ENCODE results near the gene CDC20B.
"Not testable (repeated sequence)": the region's sequence is repeated elsewhere in the genome, so short reads cannot be mapped to it uniquely, and the experiment has no call there.

CDC20B gene

GRCh38 chr5:55104946-55105701, 67.9 kb downstream of the CDC20B start:
- DNase-seq (ENCODE audit: low spot score), result no peak
- FAIRE-seq, result no peak

GRCh38 chr5:55104036-55104772, 68.8 kb downstream of the CDC20B start:
- FAIRE-seq, result no peak
- DNase-seq (ENCODE audit: low spot score), result no peak

- no peak for DNase-seq (ENCODE audit: low spot score)
- no peak for FAIRE-seq
Observed at GRCh38 chr5:55102348-55102747, 70.6 kb downstream of the CDC20B start, which contains the start of gene GZMA. TSS of gene GZMA (plus strand) at chr5:55102646. CDS start at chr5:55102683, 37 bp downstream.

- no peak for FAIRE-seq
Observed at GRCh38 chr5:55101556-55102276, 71.3 kb downstream of the CDC20B start.

GRCh38 chr5:55101148-55101547, 71.8 kb downstream of the CDC20B start:
- FAIRE-seq; DNase-seq (ENCODE audit: low spot score): not testable (repeated sequence)

More at GRCh38 chr5:55101556-55102276, 71.3 kb downstream of the CDC20B start:
- no peak for DNase-seq (ENCODE audit: low spot score)

- DNase-seq (ENCODE audit: low spot score) (no peak), FAIRE-seq (no peak)
Observed at GRCh38 chr5:55096861-55097260, 76.1 kb downstream of the CDC20B start.

- peak; percentile 27 for FAIRE-seq
- no peak for DNase-seq (ENCODE audit: low spot score)
Observed at GRCh38 chr5:55096182-55096581, 76.8 kb downstream of the CDC20B start.

GRCh38 chr5:55091011-55091410, 82.0 kb downstream of the CDC20B start:
- not testable (repeated sequence) for FAIRE-seq

GRCh38 chr5:55089301-55089700, 83.7 kb downstream of the CDC20B start:
- FAIRE-seq; DNase-seq (ENCODE audit: low spot score): not testable (repeated sequence)

More at GRCh38 chr5:55091011-55091410, 82.0 kb downstream of the CDC20B start:
- not testable (repeated sequence) for DNase-seq (ENCODE audit: low spot score)

- no peak for FAIRE-seq
Observed at GRCh38 chr5:55081541-55081940, 91.4 kb downstream of the CDC20B start.

GRCh38 chr5:55073211-55073610, 99.8 kb downstream of the CDC20B start:
- FAIRE-seq, result no peak
- no peak for DNase-seq (ENCODE audit: low spot score)

More at GRCh38 chr5:55081541-55081940, 91.4 kb downstream of the CDC20B start:
- DNase-seq (ENCODE audit: low spot score), result no peak

GRCh38 chr5:55072666-55073065, 100.3 kb downstream of the CDC20B start:
- DNase-seq (ENCODE audit: low spot score) (no peak), FAIRE-seq (no peak)

GRCh38 chr5:55071413-55071812, 101.6 kb downstream of the CDC20B start:
- DNase-seq (ENCODE audit: low spot score) (no peak), FAIRE-seq (no peak)

GRCh38 chr5:55070968-55071367, 102.0 kb downstream of the CDC20B start:
- FAIRE-seq (no peak), DNase-seq (ENCODE audit: low spot score) (no peak)

- no peak for DNase-seq (ENCODE audit: low spot score)
- no peak for FAIRE-seq
Observed at GRCh38 chr5:55066277-55066676, 106.7 kb downstream of the CDC20B start.

GRCh38 chr5:55064523-55064922, 108.5 kb downstream of the CDC20B start:
- DNase-seq (ENCODE audit: low spot score), result no peak
- no peak for FAIRE-seq

- FAIRE-seq, result no peak
- no peak for DNase-seq (ENCODE audit: low spot score)
Observed at GRCh38 chr5:55063899-55064298, 109.1 kb downstream of the CDC20B start.

GRCh38 chr5:55063220-55063863, 109.6 kb downstream of the CDC20B start:
- peak; percentile 35 for FAIRE-seq
- no peak for DNase-seq (ENCODE audit: low spot score)

Data from urothelium cell line (cell line).